ENCODE measurements around the gene CCL1. TPM values are rescaled to one million over a fixed set of nuclear protein-coding genes. Genes with fewer than 3 reads are reported as not detected.

The CCL1 gene
- polyA plus RNA-seq, 6 donors from 2014 or later: not detected

DNA sequence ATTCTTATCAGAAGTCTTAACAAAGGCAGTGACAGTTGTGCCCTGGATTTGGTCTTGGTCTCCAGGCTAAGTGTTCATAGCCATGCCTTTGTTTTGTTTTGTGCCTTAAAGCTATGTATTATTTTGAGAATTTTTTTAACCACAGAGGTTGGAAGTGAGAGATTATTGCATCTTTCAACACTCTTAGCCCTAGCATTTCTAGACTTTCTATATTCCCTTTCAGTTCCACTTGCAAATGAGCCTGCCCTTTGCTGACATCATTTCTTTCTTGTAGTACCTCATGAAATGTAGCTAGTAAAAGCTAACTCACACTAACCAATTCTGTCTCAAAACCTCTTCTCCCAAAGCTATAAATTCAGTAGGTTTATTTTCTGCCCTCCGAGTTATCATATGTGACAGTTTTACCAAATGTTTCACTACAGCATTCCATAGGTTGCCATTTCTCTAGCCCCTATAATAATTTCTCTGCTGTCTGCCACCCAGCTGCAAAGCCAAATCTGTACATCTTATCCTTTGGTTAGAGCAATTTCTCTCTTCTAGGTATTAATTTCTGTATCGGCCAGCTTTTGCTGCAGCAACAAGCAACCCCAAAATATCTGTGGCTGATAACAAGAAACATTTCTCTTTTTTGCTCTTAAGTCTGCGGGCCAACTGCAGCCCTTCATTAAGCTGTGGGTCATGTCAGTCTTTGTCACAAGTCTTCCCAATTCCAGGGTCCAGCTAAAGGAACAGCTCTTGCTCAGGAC lies 14.2 kb upstream of the CCL1 start:
- Mint-ChIP-seq H3K27ac (no peak overlapping the region), H3K27me3 (no peaks in the 10 kb centered on the region), H3K9me3 (no peaks in the 10 kb centered on the region), H3K4me1 (peaks cover 0 to 19% (median 13%) of the 10 kb centered on the region in 3 donors), H3K36me3 (no peaks in the 10 kb centered on the region), H3K4me3 (no peak overlapping the region)
- DNase-seq (no peak), ATAC-seq (ENCODE audit: low read depth in 2 of 2) (no peak)

DNA sequence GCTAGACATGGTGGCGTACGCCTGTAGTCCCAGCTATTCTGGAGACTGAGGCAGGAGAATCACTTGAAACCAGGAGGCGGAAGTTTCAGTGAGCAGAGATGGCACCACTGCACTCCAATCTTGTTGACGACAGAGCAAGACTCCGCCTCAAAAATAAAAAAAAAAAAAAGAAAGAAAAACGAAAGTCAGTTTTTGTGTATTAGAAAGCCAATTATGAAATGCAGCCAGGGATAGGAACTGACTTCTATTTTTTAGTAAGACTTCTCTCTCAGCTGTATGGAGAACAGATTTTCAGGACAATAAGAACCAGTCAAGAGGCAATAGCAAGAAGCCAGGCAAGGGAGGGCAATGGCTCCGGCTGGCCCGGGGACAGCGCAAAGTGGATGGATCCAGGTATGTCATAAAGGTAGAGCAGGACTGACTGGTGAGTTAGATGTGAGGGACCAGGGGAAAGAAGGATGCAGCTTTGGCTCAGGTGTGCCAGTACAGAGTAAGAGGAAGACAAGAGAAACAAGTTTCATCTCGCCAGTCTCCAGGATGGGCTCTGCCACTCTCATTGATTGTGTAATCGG lies 12.5 kb upstream of the CCL1 start:
- Mint-ChIP-seq H3K27me3 (no peaks in the 10 kb centered on the region), H3K4me1 (peaks cover 0 to 18% (median 13%) of the 10 kb centered on the region in 3 donors), H3K4me3 (peak overlapping the region in 1 of 8 donors; percentile 5), H3K36me3 (no peaks in the 10 kb centered on the region), H3K9me3 (no peaks in the 10 kb centered on the region), H3K27ac (no peak overlapping the region)
- DNase-seq: no peak
- ATAC-seq (ENCODE audit: low read depth in 2 of 2): no peak

DNA sequence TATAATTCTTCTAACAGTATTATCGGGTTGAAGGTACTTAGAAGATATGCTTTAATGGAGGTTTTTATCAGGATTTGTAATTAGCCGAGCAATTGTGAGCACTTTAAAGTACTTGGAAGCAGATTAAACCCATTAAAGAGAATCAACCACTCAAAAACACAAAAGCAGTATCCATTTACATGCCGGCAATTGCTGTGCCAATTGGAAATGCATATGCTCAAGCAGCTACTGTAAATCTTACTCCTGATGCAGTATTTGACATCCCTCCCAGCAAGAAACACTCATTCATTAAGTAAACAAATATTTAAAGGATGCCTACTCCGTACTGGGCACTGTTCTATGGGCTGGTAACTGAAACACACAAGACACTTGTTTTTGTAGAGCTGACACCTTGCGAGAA lies 11.4 kb upstream of the CCL1 start:
- H3K4me1 Mint-ChIP-seq: peaks cover 0 to 17% (median 17%) of the 10 kb centered on the region in 3 donors
- DNase-seq (no peak), ATAC-seq (ENCODE audit: low read depth in 2 of 2) (no peak)
- no peak overlapping the region for H3K27ac Mint-ChIP-seq
- no peaks in the 10 kb centered on the region for H3K27me3 Mint-ChIP-seq
- H3K4me3 Mint-ChIP-seq: no peak overlapping the region
- H3K36me3 Mint-ChIP-seq: no peaks in the 10 kb centered on the region
- no peaks in the 10 kb centered on the region for H3K9me3 Mint-ChIP-seq

DNA sequence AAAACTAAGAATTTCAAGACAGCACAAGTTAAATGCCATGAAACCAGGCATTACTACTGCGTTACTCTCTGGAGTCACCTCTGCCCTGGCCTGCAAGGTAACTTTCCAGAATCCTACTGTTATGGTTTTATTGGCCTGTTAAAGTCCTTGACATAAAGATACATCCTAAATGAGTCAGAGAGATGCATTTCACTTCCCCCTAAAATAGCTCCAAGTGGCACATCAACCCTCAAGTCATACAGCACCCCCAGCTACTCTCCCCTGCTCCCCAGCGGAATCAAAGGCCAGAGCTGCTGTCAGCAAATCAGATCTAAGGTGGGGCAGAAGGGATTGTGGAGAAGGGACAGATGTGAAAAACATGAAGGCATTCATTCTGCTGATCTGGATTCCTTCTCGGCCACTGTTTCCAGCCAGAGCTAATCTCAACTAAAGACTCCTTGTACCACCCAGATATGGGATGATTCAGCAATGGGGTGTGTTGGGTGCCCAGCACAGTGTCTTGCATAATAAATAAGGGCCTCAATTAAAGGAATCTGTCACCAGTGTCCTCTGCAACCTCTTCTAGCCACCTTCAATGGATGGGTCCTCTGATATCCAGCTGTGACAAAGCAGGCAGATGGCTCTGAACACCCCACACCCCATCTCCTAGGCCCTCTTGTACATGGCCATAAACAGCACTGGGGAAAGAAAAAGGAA lies 8.5 kb upstream of the CCL1 start:
- Mint-ChIP-seq H3K36me3 (no peaks in the 10 kb centered on the region), H3K9me3 (no peaks in the 10 kb centered on the region), H3K4me1 (peaks cover 0 to 4% (median 0%) of the 10 kb centered on the region in 3 donors), H3K27me3 (peaks cover 0 to 2% (median 0%) of the 10 kb centered on the region in 3 donors), H3K27ac (no peak overlapping the region), H3K4me3 (no peak overlapping the region)
- no peak for DNase-seq
- ATAC-seq (ENCODE audit: low read depth in 2 of 2): no peak

DNA sequence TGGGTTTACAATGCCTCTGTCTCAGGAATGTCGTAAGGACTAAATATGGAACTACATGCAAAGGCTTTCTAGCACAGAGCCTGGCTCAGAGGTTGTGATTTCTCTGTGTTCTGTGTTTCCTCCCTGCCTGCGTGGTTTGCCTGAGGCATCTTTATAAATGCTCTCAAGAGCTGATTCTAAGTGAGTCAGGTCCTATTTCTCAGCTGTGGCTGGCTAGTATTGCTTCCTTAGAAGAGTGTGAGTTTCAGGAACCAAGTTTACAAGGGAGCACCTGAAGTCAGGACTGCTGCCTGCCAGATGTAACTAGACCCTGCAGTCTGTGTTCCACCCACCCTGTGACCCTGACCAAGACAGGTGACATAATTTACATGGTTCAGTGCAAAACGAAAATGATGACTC lies 8.0 kb upstream of the CCL1 start:
- H3K4me3 Mint-ChIP-seq: no peak overlapping the region
- DNase-seq (no peak), ATAC-seq (ENCODE audit: low read depth in 2 of 2) (no peak)
- H3K27me3 Mint-ChIP-seq: peaks cover 0 to 3% (median 0%) of the 10 kb centered on the region in 3 donors
- H3K27ac Mint-ChIP-seq: no peak overlapping the region
- no peaks in the 10 kb centered on the region for H3K9me3 Mint-ChIP-seq
- no peaks in the 10 kb centered on the region for H3K36me3 Mint-ChIP-seq
- peaks cover 0 to 4% (median 0%) of the 10 kb centered on the region in 3 donors for H3K4me1 Mint-ChIP-seq

GRCh38 chr17:34370376-34370996 lies 7.5 kb upstream of the CCL1 start:
- Mint-ChIP-seq H3K36me3 (no peaks in the 10 kb centered on the region), H3K27ac (no peak overlapping the region), H3K4me3 (no peak overlapping the region), H3K27me3 (peaks cover 3 to 6% (median 4%) of the 10 kb centered on the region in 3 donors), H3K4me1 (peaks cover 0 to 7% (median 3%) of the 10 kb centered on the region in 3 donors), H3K9me3 (no peaks in the 10 kb centered on the region)
- DNase-seq (no peak), ATAC-seq (ENCODE audit: low read depth in 2 of 2) (no peak)

- Mint-ChIP-seq H3K36me3 (no peaks in the 10 kb centered on the region), H3K4me3 (no peak overlapping the region), H3K27ac (peak overlapping the region in 1 of 6 donors; percentile 49), H3K27me3 (peaks cover 12 to 14% (median 13%) of the 10 kb centered on the region in 3 donors), H3K4me1 (peaks cover 6 to 15% (median 10%) of the 10 kb centered on the region in 3 donors), H3K9me3 (no peaks in the 10 kb centered on the region)
- no peak for DNase-seq
- no peak for ATAC-seq (ENCODE audit: low read depth in 2 of 2)
These were observed 6.5 kb upstream of the CCL1 start for GRCh38 chr17:34369571-34369970.

DNA sequence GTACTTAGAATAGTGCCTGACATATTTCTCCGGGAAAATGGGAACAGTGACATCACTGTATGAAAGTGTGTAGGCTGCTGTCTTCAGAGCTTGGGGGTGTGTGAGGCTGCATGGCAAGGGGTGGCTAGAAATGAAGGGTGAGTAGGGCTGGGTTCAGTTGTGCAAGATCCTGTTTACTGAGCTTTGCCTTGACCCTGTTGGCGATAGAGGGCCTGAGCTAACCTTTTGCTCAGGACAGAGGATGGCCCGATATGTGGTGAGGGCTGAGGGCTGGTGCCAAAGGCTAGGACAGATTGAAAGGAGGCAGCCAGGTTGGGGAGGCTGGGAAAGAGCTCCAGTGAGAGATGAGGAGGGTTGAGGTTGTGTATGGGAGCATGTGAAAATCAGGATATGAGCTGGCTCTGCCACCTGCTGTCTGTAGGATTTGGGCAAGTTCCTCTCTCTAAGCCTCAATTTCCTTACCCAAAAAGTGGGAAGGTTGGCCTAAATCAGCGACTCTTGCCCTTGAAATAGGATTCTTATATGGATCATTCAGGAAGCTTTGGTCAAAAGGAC lies 6.0 kb upstream of the CCL1 start:
- Mint-ChIP-seq H3K27ac (no peak overlapping the region), H3K4me3 (no peak overlapping the region), H3K4me1 (peaks cover 6 to 15% (median 10%) of the 10 kb centered on the region in 3 donors), H3K27me3 (peaks cover 12 to 14% (median 13%) of the 10 kb centered on the region in 3 donors), H3K9me3 (no peaks in the 10 kb centered on the region), H3K36me3 (no peaks in the 10 kb centered on the region)
- no peak for ATAC-seq (ENCODE audit: low read depth in 2 of 2)
- no peak for DNase-seq

DNA sequence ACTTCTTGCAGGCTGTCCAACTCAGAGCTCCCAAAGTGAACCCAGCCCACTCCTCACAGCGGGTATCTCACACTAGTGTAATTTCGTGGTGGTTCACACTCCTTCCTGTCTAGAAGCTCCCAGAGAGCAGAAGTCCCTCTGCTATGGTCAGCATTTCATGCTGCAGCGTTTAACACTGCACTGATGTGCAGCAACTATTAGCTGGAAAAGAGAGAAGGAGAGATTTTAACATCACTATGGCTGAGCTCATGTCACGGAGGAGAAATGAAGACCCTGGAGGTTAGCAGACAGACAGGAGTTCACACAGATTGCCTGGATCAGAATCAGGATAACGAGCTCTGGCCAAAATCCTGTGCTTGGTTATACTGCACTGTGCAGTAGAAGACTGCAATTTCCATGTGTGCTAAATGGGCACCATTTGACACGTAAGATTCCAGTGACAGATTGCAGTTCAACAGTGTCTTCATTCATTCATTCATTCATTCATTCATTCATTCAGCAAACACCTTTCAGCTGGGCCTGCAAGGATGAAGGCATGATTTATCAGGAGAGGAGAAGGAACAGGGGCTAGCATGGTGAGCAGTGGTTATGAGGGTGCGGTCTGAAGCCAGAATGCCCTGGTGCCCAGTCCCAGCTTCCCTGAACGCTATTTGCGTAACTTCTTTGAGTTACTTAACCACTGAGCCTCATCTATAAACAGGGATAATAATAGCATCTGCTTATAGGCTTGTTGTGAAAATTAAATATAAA lies 5.3 kb upstream of the CCL1 start:
- peaks cover 6 to 15% (median 10%) of the 10 kb centered on the region in 3 donors for H3K4me1 Mint-ChIP-seq
- no peak for DNase-seq
- ATAC-seq (ENCODE audit: low read depth in 2 of 2): no peak
- H3K36me3 Mint-ChIP-seq: no peaks in the 10 kb centered on the region
- H3K4me3 Mint-ChIP-seq: no peak overlapping the region
- H3K9me3 Mint-ChIP-seq: no peaks in the 10 kb centered on the region
- H3K27ac Mint-ChIP-seq: no peak overlapping the region
- H3K27me3 Mint-ChIP-seq: peaks cover 12 to 14% (median 13%) of the 10 kb centered on the region in 3 donors

DNA sequence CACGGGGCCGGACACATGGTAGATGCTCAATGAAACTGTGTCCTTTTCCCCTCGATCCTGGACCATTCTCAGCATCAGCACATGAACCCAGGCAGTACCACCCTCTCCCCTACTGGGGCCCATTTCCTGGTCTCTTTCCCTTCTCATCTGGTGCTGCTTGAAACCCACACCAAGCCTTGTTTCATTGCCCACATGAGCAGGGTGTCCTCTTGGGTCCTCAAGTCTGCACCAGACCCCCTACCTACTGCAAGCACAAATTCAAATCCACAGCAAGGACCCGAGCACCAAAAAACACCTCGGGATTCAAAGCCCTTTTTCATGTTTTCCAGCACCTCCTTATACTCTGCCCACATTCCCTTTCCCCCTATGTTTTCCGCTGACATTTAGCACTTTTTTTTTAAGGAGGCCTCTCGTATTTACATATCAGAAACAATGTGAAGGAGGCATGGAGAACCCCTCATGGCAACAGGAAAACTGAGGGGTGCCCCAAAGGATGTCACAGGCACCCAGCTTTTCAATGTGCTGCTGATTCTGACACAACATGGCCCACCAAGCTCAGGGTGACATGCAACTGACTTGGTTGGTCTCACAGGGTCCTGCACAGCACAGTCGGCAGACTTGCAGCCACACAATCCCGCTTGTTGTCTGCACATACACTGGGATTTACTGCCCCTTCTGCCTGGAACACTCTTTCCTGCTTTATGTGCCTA lies 4.6 kb upstream of the CCL1 start:
- peak overlapping the region in 1 of 8 donors; percentile 54 for H3K4me3 Mint-ChIP-seq
- no peaks in the 10 kb centered on the region for H3K9me3 Mint-ChIP-seq
- peaks cover 13 to 14% (median 13%) of the 10 kb centered on the region in 3 donors for H3K27me3 Mint-ChIP-seq
- DNase-seq: no peak
- no peak for ATAC-seq (ENCODE audit: low read depth in 2 of 2)
- H3K36me3 Mint-ChIP-seq: no peaks in the 10 kb centered on the region
- H3K27ac Mint-ChIP-seq: no peak overlapping the region
- peaks cover 6 to 15% (median 10%) of the 10 kb centered on the region in 3 donors for H3K4me1 Mint-ChIP-seq

- peaks cover 16 to 23% (median 16%) of the 10 kb centered on the region in 3 donors for H3K27me3 Mint-ChIP-seq
- no peaks in the 10 kb centered on the region for H3K36me3 Mint-ChIP-seq
- H3K4me3 Mint-ChIP-seq: no peak overlapping the region
- peaks cover 6 to 15% (median 10%) of the 10 kb centered on the region in 3 donors for H3K4me1 Mint-ChIP-seq
- no peak for DNase-seq
- ATAC-seq (ENCODE audit: low read depth in 2 of 2): no peak
- no peaks in the 10 kb centered on the region for H3K9me3 Mint-ChIP-seq
- H3K27ac Mint-ChIP-seq: no peak overlapping the region
These were observed 3.6 kb upstream of the CCL1 start for GRCh38 chr17:34366529-34367107.

- no peak overlapping the region for H3K4me3 Mint-ChIP-seq
- H3K27me3 Mint-ChIP-seq: peaks cover 20 to 28% (median 22%) of the 10 kb centered on the region in 3 donors
- H3K9me3 Mint-ChIP-seq: no peaks in the 10 kb centered on the region
- H3K27ac Mint-ChIP-seq: no peak overlapping the region
- DNase-seq (no peak), ATAC-seq (ENCODE audit: low read depth in 2 of 2) (no peak)
- H3K36me3 Mint-ChIP-seq: no peaks in the 10 kb centered on the region
- H3K4me1 Mint-ChIP-seq: peaks cover 6 to 15% (median 10%) of the 10 kb centered on the region in 3 donors
These were observed 3.0 kb upstream of the CCL1 start for GRCh38 chr17:34366010-34366409.
